ENCODE results near the gene TMEM131. TPM values are rescaled to one million over a fixed set of nuclear protein-coding genes. Genes with fewer than 3 reads are reported as not detected.

TMEM131 gene
- total RNA-seq, 1 donor from 2014 or later, result 31.7 TPM

DNA sequence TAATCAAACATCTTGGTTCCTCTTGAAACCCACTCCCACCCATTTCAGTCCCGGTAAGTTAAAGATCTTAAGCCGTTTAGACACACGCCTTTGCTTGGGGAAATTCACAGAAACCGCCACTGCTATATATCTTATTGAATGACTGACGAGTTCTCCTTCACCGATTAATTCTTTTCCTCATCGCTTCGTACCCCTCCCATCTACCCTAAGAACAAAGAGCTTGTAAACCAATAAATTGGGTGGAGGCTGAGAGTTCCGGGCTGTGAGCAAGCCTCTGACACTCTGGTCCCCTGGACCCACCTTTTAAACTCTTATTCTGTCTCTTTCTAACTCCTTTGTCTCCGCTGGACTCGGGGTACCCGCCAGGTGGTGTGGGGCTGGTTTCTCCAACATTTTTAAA is 30.6 kb downstream of the TMEM131 start:
- H3K36me3 Mint-ChIP-seq (ENCODE audit: low read depth, unreplicated experiment), result no peaks in the 10 kb centered on the region
- no peaks in the 10 kb centered on the region for H3K27me3 Mint-ChIP-seq (ENCODE audit: unreplicated experiment)
- no peak overlapping the region for H3K4me3 Mint-ChIP-seq (ENCODE audit: unreplicated experiment)
- H3K27ac Mint-ChIP-seq (ENCODE audit: unreplicated experiment), result no peak overlapping the region
- H3K4me1 Mint-ChIP-seq (ENCODE audit: unreplicated experiment), result peaks cover 3% of the 10 kb centered on the region
- TF ChIP-seq, protein P1, sequence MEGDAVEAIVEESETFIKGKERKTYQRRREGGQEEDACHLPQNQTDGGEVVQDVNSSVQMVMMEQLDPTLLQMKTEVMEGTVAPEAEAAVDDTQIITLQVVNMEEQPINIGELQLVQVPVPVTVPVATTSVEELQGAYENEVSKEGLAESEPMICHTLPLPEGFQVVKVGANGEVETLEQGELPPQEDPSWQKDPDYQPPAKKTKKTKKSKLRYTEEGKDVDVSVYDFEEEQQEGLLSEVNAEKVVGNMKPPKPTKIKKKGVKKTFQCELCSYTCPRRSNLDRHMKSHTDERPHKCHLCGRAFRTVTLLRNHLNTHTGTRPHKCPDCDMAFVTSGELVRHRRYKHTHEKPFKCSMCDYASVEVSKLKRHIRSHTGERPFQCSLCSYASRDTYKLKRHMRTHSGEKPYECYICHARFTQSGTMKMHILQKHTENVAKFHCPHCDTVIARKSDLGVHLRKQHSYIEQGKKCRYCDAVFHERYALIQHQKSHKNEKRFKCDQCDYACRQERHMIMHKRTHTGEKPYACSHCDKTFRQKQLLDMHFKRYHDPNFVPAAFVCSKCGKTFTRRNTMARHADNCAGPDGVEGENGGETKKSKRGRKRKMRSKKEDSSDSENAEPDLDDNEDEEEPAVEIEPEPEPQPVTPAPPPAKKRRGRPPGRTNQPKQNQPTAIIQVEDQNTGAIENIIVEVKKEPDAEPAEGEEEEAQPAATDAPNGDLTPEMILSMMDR (IDR thresholded peaks at IDR 0.05; ENCODE audit: unreplicated experiment), result no peak
- no peak for DNase-seq (ENCODE audit: low spot score)
- no peaks in the 10 kb centered on the region for H3K9me3 Mint-ChIP-seq (ENCODE audit: unreplicated experiment)

DNA sequence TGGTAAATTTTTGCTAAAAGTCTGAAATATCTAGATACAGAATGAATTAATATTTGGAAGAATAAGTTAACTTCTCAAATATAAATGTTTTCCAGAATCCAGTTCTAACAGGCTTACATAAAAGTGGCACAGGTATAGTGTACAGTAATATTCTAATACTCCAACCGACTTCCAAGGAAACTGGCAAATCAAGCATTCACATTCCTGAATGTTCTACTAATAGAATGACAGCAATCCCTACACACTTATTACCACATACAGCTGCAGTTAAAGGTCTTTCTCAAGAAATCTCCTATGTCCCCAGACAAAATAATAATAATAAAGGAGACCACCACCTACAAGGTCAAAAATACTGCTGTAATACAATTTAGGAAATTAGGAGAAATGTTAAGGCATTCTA is 31.9 kb downstream of the TMEM131 start:
- H3K27me3 Mint-ChIP-seq (ENCODE audit: unreplicated experiment), result no peaks in the 10 kb centered on the region
- DNase-seq (ENCODE audit: low spot score), result no peak
- no peaks in the 10 kb centered on the region for H3K9me3 Mint-ChIP-seq (ENCODE audit: unreplicated experiment)
- no peak overlapping the region for H3K27ac Mint-ChIP-seq (ENCODE audit: unreplicated experiment)
- H3K36me3 Mint-ChIP-seq (ENCODE audit: low read depth, unreplicated experiment), result no peaks in the 10 kb centered on the region
- H3K4me1 Mint-ChIP-seq (ENCODE audit: unreplicated experiment), result peaks cover 3% of the 10 kb centered on the region
- TF ChIP-seq, protein P1 (IDR thresholded peaks at IDR 0.05; ENCODE audit: unreplicated experiment), result no peak
- H3K4me3 Mint-ChIP-seq (ENCODE audit: unreplicated experiment), result no peak overlapping the region

DNA sequence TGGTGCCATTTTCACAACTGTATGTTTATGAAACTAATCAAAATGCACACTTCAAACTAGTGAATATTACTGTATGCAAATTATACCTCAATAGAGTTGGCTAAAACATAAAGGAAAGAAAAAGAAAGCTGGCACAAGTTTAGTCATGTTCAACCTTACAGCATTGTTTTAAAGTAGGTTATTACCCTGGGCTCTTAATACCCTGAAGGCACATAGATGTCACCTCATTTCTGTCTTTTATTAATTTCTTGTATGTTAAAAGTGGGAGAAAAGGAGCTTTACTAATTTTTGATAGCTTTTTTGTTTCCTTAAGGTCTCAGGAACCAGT is 32.7 kb downstream of the TMEM131 start:
- no peaks in the 10 kb centered on the region for H3K9me3 Mint-ChIP-seq (ENCODE audit: unreplicated experiment)
- H3K4me3 Mint-ChIP-seq (ENCODE audit: unreplicated experiment), result no peak overlapping the region
- H3K27me3 Mint-ChIP-seq (ENCODE audit: unreplicated experiment), result no peaks in the 10 kb centered on the region
- TF ChIP-seq, protein P1 (IDR thresholded peaks at IDR 0.05; ENCODE audit: unreplicated experiment), result no peak
- no peak overlapping the region for H3K27ac Mint-ChIP-seq (ENCODE audit: unreplicated experiment)
- peaks cover 3% of the 10 kb centered on the region for H3K4me1 Mint-ChIP-seq (ENCODE audit: unreplicated experiment)
- DNase-seq (ENCODE audit: low spot score), result no peak
- H3K36me3 Mint-ChIP-seq (ENCODE audit: low read depth, unreplicated experiment), result no peaks in the 10 kb centered on the region

DNA sequence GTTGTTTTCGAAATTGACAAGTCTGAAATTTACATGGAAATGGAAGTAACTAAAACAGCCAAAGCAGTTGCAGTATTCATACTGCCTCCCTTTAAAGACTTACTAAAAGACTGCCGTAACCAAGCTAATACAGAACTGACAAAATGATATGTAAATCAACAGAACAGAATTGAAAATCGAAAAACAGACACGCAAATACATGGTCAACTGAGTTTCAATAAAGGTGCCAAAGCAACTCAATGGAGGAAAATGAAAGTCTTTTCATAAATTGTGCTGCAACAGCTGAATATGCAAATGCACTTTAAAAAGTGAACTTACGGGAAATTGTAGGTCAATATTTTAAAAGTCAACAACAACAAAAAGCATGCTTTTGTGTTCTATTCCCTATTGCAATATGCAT is 34.2 kb downstream of the TMEM131 start:
- Mint-ChIP-seq H3K27ac (ENCODE audit: unreplicated experiment) (no peak overlapping the region), H3K4me3 (ENCODE audit: unreplicated experiment) (no peak overlapping the region), H3K9me3 (ENCODE audit: unreplicated experiment) (no peaks in the 10 kb centered on the region), H3K36me3 (ENCODE audit: low read depth, unreplicated experiment) (no peaks in the 10 kb centered on the region), H3K4me1 (ENCODE audit: unreplicated experiment) (no peaks in the 10 kb centered on the region), H3K27me3 (ENCODE audit: unreplicated experiment) (no peaks in the 10 kb centered on the region)
- DNase-seq (ENCODE audit: low spot score), result no peak
- TF ChIP-seq, protein P1 (IDR thresholded peaks at IDR 0.05; ENCODE audit: unreplicated experiment), result no peak

DNA sequence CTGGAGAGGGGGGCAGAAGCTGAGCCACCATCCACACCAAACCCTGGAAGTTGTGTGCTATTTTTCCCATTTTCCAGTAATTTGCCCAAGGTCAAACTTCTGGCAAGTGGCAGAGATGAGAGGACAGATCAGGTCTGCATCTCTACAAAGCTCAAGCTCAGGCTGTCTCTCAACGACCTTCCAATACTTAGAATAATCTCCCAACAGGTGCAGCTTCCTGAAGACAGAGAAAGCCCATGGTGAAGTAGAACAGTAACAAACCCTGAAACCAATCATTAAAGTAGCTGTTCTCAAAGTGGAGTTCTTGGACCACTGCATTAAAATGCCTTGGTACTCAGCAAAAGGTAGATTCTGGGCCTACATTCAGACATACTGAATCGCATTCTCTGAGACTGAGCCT is 37.6 kb downstream of the TMEM131 start:
- H3K27ac Mint-ChIP-seq (ENCODE audit: unreplicated experiment), result no peak overlapping the region
- TF ChIP-seq, protein P1 (IDR thresholded peaks at IDR 0.05; ENCODE audit: unreplicated experiment), result no peak
- H3K27me3 Mint-ChIP-seq (ENCODE audit: unreplicated experiment), result no peaks in the 10 kb centered on the region
- no peaks in the 10 kb centered on the region for H3K4me1 Mint-ChIP-seq (ENCODE audit: unreplicated experiment)
- H3K4me3 Mint-ChIP-seq (ENCODE audit: unreplicated experiment), result no peak overlapping the region
- H3K36me3 Mint-ChIP-seq (ENCODE audit: low read depth, unreplicated experiment), result no peaks in the 10 kb centered on the region
- H3K9me3 Mint-ChIP-seq (ENCODE audit: unreplicated experiment), result no peaks in the 10 kb centered on the region
- DNase-seq (ENCODE audit: low spot score), result no peak
